ENCODE measurements around the gene WNT7B.

WNT7B gene

GRCh38 chr22:45933506-45934167 is 43.3 kb downstream of the WNT7B start:
- no peak for DNase-seq (ENCODE audit: extremely low spot score)
- no peak for TF ChIP-seq CTCF (IDR thresholded peaks at IDR 0.05; ENCODE audit: control extremely low read depth, extremely low read depth, low read depth, missing control alignments)
- POLR2A ChIA-PET, result no interaction called here
- CTCF ChIA-PET, result no interaction called here

- CTCF ChIA-PET, result interaction anchor here (1.2 kb wide), 1 partner anchor 309 kb away, joined by 3 read pairs; no protein-coding TSS in a partner anchor
- no peak for DNase-seq (ENCODE audit: extremely low spot score)
- POLR2A ChIA-PET, result no interaction called here
- TF ChIP-seq CTCF (IDR thresholded peaks at IDR 0.05; ENCODE audit: control extremely low read depth, extremely low read depth, low read depth, missing control alignments), result no peak
Measured at GRCh38 chr22:45932071-45932470, 44.9 kb downstream of the WNT7B start.

GRCh38 chr22:45931042-45931441 is 45.9 kb downstream of the WNT7B start:
- TF ChIP-seq CTCF (IDR thresholded peaks at IDR 0.05; ENCODE audit: control extremely low read depth, extremely low read depth, low read depth, missing control alignments), result no peak
- DNase-seq (ENCODE audit: extremely low spot score), result no peak
- ChIA-PET CTCF (no interaction called here), POLR2A (no interaction called here)

GRCh38 chr22:45930324-45930723 is 46.6 kb downstream of the WNT7B start:
- no peak for TF ChIP-seq CTCF (IDR thresholded peaks at IDR 0.05; ENCODE audit: control extremely low read depth, extremely low read depth, low read depth, missing control alignments)
- CTCF ChIA-PET, result no interaction called here
- DNase-seq (ENCODE audit: extremely low spot score), result no peak
- POLR2A ChIA-PET, result no interaction called here

GRCh38 chr22:45929649-45930048 is 47.3 kb downstream of the WNT7B start:
- no peak for TF ChIP-seq CTCF (IDR thresholded peaks at IDR 0.05; ENCODE audit: control extremely low read depth, extremely low read depth, low read depth, missing control alignments)
- DNase-seq (ENCODE audit: extremely low spot score), result no peak
- CTCF ChIA-PET, result no interaction called here
- POLR2A ChIA-PET, result no interaction called here

GRCh38 chr22:45928726-45929368 is 48.1 kb downstream of the WNT7B start:
- POLR2A ChIA-PET, result no interaction called here
- CTCF ChIA-PET, result no interaction called here
- no peak for DNase-seq (ENCODE audit: extremely low spot score)
- no peak for TF ChIP-seq CTCF (IDR thresholded peaks at IDR 0.05; ENCODE audit: control extremely low read depth, extremely low read depth, low read depth, missing control alignments)
